HepG2 (cell line): ENCODE data around the gene MASTL.

Experiments
- NBN ChIP-seq: fragments of 450-650 bp; conservative IDR thresholded peaks from 2 replicates; pipeline ENCODE4 v1.6.1; 2017
- ZBTB21 ChIP-seq: sonication (generic); formaldehyde crosslinking; IDR thresholded peaks from 2 replicates; pipeline ENCODE4 v1.4.0; 2020; ENCODE audit warnings: missing genetic modification reagents
- ZNF770 ChIP-seq: sonication (generic); formaldehyde crosslinking; IDR thresholded peaks from 2 replicates; pipeline ENCODE4 v1.5.0; 2020; ENCODE audit warnings: mild to moderate bottlenecking, missing genetic modification reagents
- ZNF891 ChIP-seq: sonication (generic); formaldehyde crosslinking; IDR thresholded peaks from 2 replicates; pipeline ENCODE4 v1.5.0; 2020; ENCODE audit warnings: mild to moderate bottlenecking, missing genetic modification reagents

- TF ChIP-seq ZNF891 (CRISPR knock-in tag) = peak; percentile 85
- no peak for TF ChIP-seq NBN
- peak; percentile 17; the same call in 1 of the 2 replicates for TF ChIP-seq ZNF770
- peak; percentile 89 for TF ChIP-seq ZBTB21 (CRISPR knock-in tag)
Observed at GRCh38 chr10:27155066-27155754, at the start of gene MASTL.
